ENCODE measurements around the gene STOX2.

The STOX2 gene

GRCh38 chr4:183871581-183871980, 33.5 kb upstream of the STOX2 start:
- Histone ChIP-seq H3K4me3 (ENCODE audit: low read length) (no peak overlapping the region), H3K9me3 (ENCODE audit: insufficient read depth, low read depth, low read length) (no peaks in the 10 kb centered on the region), H3K4me1 (ENCODE audit: insufficient read depth, low read length) (no peaks in the 10 kb centered on the region), H3K36me3 (ENCODE audit: insufficient read depth, low read depth, low read length) (no peaks in the 10 kb centered on the region), H3K27ac (ENCODE audit: low read length) (no peak overlapping the region), H3K27me3 (ENCODE audit: insufficient read depth, low read length) (no peaks in the 10 kb centered on the region), H3K9ac (ENCODE audit: low read depth, low read length) (no peak overlapping the region)

- Histone ChIP-seq H3K4me1 (ENCODE audit: insufficient read depth, low read length) (no peaks in the 10 kb centered on the region), H3K36me3 (ENCODE audit: insufficient read depth, low read depth, low read length) (no peaks in the 10 kb centered on the region), H3K4me3 (ENCODE audit: low read length) (no peak overlapping the region), H3K27me3 (ENCODE audit: insufficient read depth, low read length) (no peaks in the 10 kb centered on the region), H3K9me3 (ENCODE audit: insufficient read depth, low read depth, low read length) (no peaks in the 10 kb centered on the region), H3K27ac (ENCODE audit: low read length) (no peak overlapping the region), H3K9ac (ENCODE audit: low read depth, low read length) (no peak overlapping the region)
Measured at GRCh38 chr4:183872531-183872930, 32.6 kb upstream of the STOX2 start.

- Histone ChIP-seq H3K27ac (ENCODE audit: low read length) (no peak overlapping the region), H3K9me3 (ENCODE audit: insufficient read depth, low read depth, low read length) (no peaks in the 10 kb centered on the region), H3K9ac (ENCODE audit: low read depth, low read length) (no peak overlapping the region), H3K27me3 (ENCODE audit: insufficient read depth, low read length) (no peaks in the 10 kb centered on the region), H3K36me3 (ENCODE audit: insufficient read depth, low read depth, low read length) (no peaks in the 10 kb centered on the region), H3K4me1 (ENCODE audit: insufficient read depth, low read length) (no peaks in the 10 kb centered on the region), H3K4me3 (ENCODE audit: low read length) (no peak overlapping the region)
Measured at GRCh38 chr4:183873409-183874185, 31.5 kb upstream of the STOX2 start.

GRCh38 chr4:183875251-183875825, 29.8 kb upstream of the STOX2 start:
- 0 out of 2 replicates have a peak, but pooled peaks cover 9% of the 10 kb centered on the region for H3K27me3 ChIP-seq (ENCODE audit: insufficient read depth, low read length)
- no peak overlapping the region for H3K27ac ChIP-seq (ENCODE audit: low read length)
- no peaks in the 10 kb centered on the region for H3K36me3 ChIP-seq (ENCODE audit: insufficient read depth, low read depth, low read length)
- no peak overlapping the region for H3K4me3 ChIP-seq (ENCODE audit: low read length)
- no peaks in the 10 kb centered on the region for H3K9me3 ChIP-seq (ENCODE audit: insufficient read depth, low read depth, low read length)
- H3K9ac ChIP-seq (ENCODE audit: low read depth, low read length): no peak overlapping the region
- H3K4me1 ChIP-seq (ENCODE audit: insufficient read depth, low read length): no peaks in the 10 kb centered on the region

GRCh38 chr4:183876268-183876934, 28.7 kb upstream of the STOX2 start:
- no peak overlapping the region for H3K9ac ChIP-seq (ENCODE audit: low read depth, low read length)

GRCh38 chr4:183878251-183878970, 26.7 kb upstream of the STOX2 start:
- H3K27me3 ChIP-seq (ENCODE audit: insufficient read depth, low read length): 0 out of 2 replicates have a peak, but pooled peaks cover 9% of the 10 kb centered on the region
- no peak overlapping the region for H3K27ac ChIP-seq (ENCODE audit: low read length)
- H3K4me3 ChIP-seq (ENCODE audit: low read length): no peak overlapping the region
- no peaks in the 10 kb centered on the region for H3K9me3 ChIP-seq (ENCODE audit: insufficient read depth, low read depth, low read length)
- H3K4me1 ChIP-seq (ENCODE audit: insufficient read depth, low read length): no peaks in the 10 kb centered on the region
- no peak overlapping the region for H3K9ac ChIP-seq (ENCODE audit: low read depth, low read length)
- no peaks in the 10 kb centered on the region for H3K36me3 ChIP-seq (ENCODE audit: insufficient read depth, low read depth, low read length)

More at GRCh38 chr4:183876268-183876934, 28.7 kb upstream of the STOX2 start:
- no peaks in the 10 kb centered on the region for H3K9me3 ChIP-seq (ENCODE audit: insufficient read depth, low read depth, low read length)
- H3K36me3 ChIP-seq (ENCODE audit: insufficient read depth, low read depth, low read length): no peaks in the 10 kb centered on the region
- no peaks in the 10 kb centered on the region for H3K4me1 ChIP-seq (ENCODE audit: insufficient read depth, low read length)
- 0 out of 2 replicates have a peak, but pooled peaks cover 9% of the 10 kb centered on the region for H3K27me3 ChIP-seq (ENCODE audit: insufficient read depth, low read length)
- H3K4me3 ChIP-seq (ENCODE audit: low read length): no peak overlapping the region
- H3K27ac ChIP-seq (ENCODE audit: low read length): no peak overlapping the region

- no peaks in the 10 kb centered on the region; the same call in 1 of the 2 replicates for H3K27me3 ChIP-seq (ENCODE audit: insufficient read depth, low read length)
- no peak overlapping the region for H3K9ac ChIP-seq (ENCODE audit: low read depth, low read length)
- H3K4me3 ChIP-seq (ENCODE audit: low read length): no peak overlapping the region
- no peaks in the 10 kb centered on the region for H3K9me3 ChIP-seq (ENCODE audit: insufficient read depth, low read depth, low read length)
- no peaks in the 10 kb centered on the region for H3K36me3 ChIP-seq (ENCODE audit: insufficient read depth, low read depth, low read length)
- H3K27ac ChIP-seq (ENCODE audit: low read length): no peak overlapping the region
- 0 out of 2 replicates have a peak, but pooled peaks cover 4% of the 10 kb centered on the region for H3K4me1 ChIP-seq (ENCODE audit: insufficient read depth, low read length)
Measured at GRCh38 chr4:183885205-183885720, 19.8 kb upstream of the STOX2 start.

- Histone ChIP-seq H3K27me3 (ENCODE audit: insufficient read depth, low read length) (no peaks in the 10 kb centered on the region; the same call in 1 of the 2 replicates), H3K9me3 (ENCODE audit: insufficient read depth, low read depth, low read length) (no peaks in the 10 kb centered on the region), H3K36me3 (ENCODE audit: insufficient read depth, low read depth, low read length) (no peaks in the 10 kb centered on the region), H3K9ac (ENCODE audit: low read depth, low read length) (no peak overlapping the region), H3K4me3 (ENCODE audit: low read length) (no peak overlapping the region), H3K4me1 (ENCODE audit: insufficient read depth, low read length) (0 out of 2 replicates have a peak, but pooled peaks cover 4% of the 10 kb centered on the region), H3K27ac (ENCODE audit: low read length) (no peak overlapping the region)
Measured at GRCh38 chr4:183887351-183887750, 17.8 kb upstream of the STOX2 start.

- H3K4me3 ChIP-seq (ENCODE audit: low read length): no peak overlapping the region
Measured at GRCh38 chr4:183888564-183888963, 16.5 kb upstream of the STOX2 start.

GRCh38 chr4:183889190-183889589, 15.9 kb upstream of the STOX2 start:
- Histone ChIP-seq H3K27me3 (ENCODE audit: insufficient read depth, low read length) (no peaks in the 10 kb centered on the region; the same call in 1 of the 2 replicates), H3K27ac (ENCODE audit: low read length) (no peak overlapping the region), H3K4me3 (ENCODE audit: low read length) (no peak overlapping the region), H3K36me3 (ENCODE audit: insufficient read depth, low read depth, low read length) (no peaks in the 10 kb centered on the region), H3K9me3 (ENCODE audit: insufficient read depth, low read depth, low read length) (no peaks in the 10 kb centered on the region), H3K9ac (ENCODE audit: low read depth, low read length) (no peak overlapping the region), H3K4me1 (ENCODE audit: insufficient read depth, low read length) (0 out of 2 replicates have a peak, but pooled peaks cover 4% of the 10 kb centered on the region)

More at GRCh38 chr4:183888564-183888963, 16.5 kb upstream of the STOX2 start:
- Histone ChIP-seq H3K27me3 (ENCODE audit: insufficient read depth, low read length) (no peaks in the 10 kb centered on the region; the same call in 1 of the 2 replicates), H3K9ac (ENCODE audit: low read depth, low read length) (no peak overlapping the region), H3K4me1 (ENCODE audit: insufficient read depth, low read length) (0 out of 2 replicates have a peak, but pooled peaks cover 4% of the 10 kb centered on the region), H3K9me3 (ENCODE audit: insufficient read depth, low read depth, low read length) (no peaks in the 10 kb centered on the region), H3K36me3 (ENCODE audit: insufficient read depth, low read depth, low read length) (no peaks in the 10 kb centered on the region), H3K27ac (ENCODE audit: low read length) (no peak overlapping the region)

GRCh38 chr4:183897193-183897592, 7.9 kb upstream of the STOX2 start:
- H3K27ac ChIP-seq (ENCODE audit: low read length): no peak overlapping the region

More at GRCh38 chr4:183897193-183897592, 7.9 kb upstream of the STOX2 start:
- H3K36me3 ChIP-seq (ENCODE audit: insufficient read depth, low read depth, low read length): no peaks in the 10 kb centered on the region
- no peaks in the 10 kb centered on the region for H3K27me3 ChIP-seq (ENCODE audit: insufficient read depth, low read length)
- no peak overlapping the region for H3K9ac ChIP-seq (ENCODE audit: low read depth, low read length)
- no peaks in the 10 kb centered on the region; the same call in 1 of the 2 replicates for H3K9me3 ChIP-seq (ENCODE audit: insufficient read depth, low read depth, low read length)
- no peaks in the 10 kb centered on the region for H3K4me1 ChIP-seq (ENCODE audit: insufficient read depth, low read length)
- no peak overlapping the region for H3K4me3 ChIP-seq (ENCODE audit: low read length)
